OCI-M1 (cell line): ENCODE data around the gene C6orf58.

ENCODE experiments used
- DNase-seq: peaks from one replicate; lab custom pipeline; 2025; lab: John Stamatoyannopoulos, UW

C6orf58 gene

DNA sequence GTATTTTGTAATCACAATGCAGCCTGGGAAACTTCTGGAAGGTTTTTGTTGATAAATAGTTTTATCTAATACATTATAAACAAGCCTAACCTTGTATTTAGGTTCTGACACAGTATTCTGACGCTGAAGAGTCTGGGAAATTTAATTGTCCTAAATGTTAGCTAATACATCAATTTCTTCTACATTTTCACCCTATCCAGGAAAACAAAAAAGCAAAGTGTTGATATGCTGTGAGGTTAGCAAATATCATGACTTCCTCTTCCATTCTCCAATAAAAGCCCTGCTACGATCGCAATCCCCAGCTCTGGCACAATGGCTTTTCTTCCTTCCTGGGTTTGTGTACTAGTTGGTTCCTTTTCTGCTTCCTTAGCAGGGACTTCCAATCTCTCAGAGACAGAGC, at the start of gene C6orf58:
Gene C6orf58 (plus strand): TSS at position 301 of the 400 bp plus-strand sequence. CDS start 12 bp downstream, at position 313.
- DNase-seq = peak; percentile 9

DNA sequence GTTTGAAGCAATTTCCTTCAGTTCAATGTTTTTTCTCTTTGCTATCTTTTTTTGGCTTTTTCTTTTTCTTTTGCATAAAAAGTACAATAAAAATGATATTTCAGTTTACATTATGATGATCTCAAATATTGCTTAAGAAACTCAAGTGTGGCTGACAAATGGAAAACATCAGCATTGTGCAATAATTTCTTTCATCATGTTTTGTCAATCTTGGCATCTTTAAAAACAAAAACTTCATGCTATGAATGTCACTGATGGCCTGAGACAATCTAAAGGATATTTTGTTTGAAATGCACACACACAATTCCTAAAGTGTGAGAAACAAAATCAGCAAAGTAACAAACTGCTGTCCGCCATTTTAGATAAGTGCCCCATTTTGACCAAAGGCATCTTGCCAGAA, 44.0 kb upstream of the C6orf58 start:
- no peak for DNase-seq

DNA sequence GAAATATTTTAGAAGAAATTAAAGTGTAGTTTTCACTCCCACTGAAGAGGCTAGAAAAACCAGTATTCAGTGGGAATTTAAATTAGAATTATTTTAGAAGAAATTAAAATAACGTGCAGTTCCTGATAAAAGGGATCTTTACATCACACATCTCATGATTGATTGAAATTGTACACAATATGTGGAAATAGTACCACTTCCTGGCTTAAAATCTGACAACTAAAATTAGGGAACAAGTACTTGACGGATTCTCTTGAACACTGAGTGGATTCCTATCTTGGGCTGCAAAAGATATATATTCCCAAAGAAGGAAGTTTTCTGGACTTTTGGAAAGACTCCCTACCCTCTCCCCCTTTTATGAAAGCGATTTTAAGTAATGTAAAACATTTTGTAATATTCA, 43.2 kb upstream of the C6orf58 start:
- DNase-seq = no peak

DNA sequence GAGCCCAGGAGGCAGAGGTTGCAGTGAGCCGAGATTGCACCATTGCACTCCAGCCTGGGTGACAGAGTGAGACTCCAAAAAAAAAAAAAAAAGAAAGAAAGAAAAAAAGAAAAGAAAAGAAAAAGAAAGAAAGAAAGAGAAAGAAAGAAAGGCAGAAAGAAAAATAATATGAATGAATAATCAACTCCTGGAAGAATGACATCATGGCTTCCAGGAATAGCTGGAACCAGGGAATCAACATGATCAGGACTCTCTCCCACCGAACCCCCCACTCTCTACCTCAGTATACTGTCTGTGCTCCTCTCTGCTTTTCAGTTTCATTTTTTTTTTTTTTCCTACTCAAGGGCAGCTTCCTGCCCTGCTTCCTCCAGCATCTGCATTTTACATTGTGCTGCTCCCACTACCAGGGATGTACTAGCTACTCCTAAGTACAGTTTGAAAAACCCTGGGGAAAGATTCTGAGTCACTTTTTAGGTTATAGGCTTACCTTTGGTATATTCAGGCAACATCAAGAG, 38.2 kb upstream of the C6orf58 start:
- no peak for DNase-seq

DNA sequence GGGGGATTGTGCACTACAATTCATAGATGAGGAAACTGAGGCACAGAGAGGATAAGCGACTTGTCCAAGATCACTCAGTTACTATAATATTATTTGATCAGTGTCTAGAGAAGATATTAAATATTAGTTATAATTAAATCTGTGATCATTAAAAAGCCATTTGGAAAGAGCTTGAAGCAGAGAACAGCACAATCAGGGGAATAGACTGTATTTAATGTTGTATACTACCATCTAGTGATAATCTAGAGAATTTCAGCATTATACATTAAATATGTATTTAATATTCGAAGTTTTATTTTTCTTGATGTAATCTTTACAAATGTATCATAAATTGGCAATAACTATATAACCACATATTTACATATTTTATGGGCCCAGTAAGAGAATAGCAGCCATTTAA, 37.7 kb upstream of the C6orf58 start:
- DNase-seq = peak; percentile 68

DNA sequence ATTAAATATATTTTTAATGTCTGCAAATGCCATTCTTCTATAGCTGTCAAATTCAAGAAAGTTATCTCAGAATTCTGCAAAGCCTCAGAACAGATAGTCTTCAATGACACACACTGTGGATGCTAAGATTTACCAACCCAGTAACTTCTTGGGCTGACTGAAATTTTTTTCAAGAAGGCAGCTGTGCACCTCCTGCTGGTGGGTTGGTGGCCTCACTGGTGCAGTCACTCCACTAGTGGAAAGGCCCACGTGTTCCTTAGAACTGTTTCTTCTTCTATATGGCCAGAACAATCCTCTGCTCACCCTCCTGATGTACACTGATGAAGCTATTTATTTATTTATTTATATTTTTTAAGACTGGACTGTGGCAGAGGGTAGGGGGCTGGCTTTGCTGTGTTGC, 29.8 kb upstream of the C6orf58 start:
- no peak for DNase-seq

DNA sequence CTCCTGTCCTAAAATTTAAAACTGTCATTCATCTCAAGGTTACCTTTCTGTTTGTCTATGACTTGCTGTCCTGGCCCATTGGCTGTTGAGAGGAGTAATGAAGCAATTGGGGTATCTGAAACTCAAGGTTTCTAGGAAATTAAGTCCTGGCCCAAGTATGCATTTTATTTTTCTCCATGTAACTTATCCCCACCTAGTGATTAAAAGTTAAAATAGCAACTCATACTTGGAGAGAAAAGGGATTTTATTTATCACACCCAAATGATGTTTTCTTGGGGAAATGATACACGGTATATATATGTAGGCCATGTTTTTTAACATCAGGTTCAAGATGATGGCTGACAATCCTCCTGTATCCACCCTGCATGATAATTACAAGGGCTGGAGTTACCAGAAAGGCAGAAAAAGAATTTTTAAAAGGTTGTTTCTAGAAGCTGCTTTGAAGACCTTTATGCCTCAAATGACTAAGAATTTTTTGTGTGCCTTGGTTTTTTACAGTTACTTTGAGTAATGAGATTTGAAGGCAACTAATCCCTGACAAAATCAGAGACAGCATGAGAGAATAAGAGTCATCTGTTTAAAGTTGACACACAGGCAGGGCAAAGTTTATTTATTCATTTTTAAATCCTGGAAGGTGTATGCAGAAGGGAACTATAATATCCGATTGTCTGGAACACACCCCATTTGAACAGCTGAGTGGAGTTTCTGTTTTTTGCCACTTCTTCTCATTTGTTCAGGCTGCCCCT, 28.9 kb upstream of the C6orf58 start:
- DNase-seq = peak; percentile 39

DNA sequence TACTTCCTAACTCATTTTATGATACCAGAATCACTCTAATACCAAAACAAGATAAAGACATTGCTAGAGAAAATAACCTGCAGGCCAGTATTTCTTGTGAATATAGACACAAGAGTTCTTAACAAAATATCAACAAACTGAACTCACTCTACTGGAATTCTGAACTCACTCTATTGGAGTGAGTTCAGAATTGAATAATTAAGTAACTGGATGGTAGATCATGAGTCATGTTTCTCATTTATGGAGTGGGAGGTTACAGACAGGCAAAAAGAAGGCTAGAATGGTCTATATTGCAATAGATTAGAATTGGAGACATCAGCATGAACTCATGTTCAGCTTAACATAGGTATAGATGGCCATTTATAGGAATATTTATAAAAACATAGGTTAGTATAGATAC, 26.6 kb upstream of the C6orf58 start:
- no peak for DNase-seq

DNA sequence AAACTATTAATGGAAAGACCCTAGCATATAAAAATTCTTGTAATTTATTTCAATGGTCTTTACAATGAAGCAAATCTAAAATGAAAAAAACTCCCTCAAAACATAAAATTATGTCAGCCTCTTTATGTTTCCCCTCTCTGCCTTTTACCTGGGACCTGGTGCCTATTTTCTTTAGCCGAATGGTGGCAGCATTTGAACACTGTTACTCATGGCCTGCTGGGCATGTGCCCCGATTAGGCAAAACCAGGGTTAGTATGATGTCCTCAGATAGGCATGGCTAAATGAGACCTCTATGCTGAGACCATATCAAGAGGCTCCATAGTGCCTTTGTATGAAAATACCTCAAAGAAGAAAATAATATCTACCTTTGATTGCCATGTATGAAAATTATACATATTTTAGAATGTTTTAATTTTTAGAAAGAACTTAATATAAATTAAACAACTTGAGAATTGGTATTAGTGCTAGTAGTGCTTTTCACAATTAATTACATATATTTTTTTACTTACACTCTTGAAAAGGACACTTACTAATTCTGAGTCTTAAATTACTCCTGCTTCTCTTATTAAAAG, 22.5 kb upstream of the C6orf58 start:
- DNase-seq = peak; percentile 77

DNA sequence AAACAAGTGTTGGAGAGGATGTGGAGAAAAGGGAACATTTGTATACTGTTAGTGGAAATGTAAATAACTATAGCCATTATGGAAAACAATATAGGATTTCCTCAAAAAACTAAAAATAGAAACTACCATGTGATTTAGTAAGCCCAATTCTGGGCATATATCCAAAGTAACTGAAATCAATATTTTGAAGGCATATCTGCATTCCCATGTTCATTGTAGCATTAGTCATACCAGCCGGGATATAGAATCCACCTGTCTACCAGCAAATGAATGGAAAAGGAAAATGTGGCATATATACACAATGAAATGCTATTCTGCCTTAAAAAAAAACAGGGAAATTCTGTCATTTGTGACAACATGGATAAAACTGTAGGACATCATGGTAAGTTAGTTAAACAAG, 15.3 kb upstream of the C6orf58 start:
- no peak for DNase-seq

DNA sequence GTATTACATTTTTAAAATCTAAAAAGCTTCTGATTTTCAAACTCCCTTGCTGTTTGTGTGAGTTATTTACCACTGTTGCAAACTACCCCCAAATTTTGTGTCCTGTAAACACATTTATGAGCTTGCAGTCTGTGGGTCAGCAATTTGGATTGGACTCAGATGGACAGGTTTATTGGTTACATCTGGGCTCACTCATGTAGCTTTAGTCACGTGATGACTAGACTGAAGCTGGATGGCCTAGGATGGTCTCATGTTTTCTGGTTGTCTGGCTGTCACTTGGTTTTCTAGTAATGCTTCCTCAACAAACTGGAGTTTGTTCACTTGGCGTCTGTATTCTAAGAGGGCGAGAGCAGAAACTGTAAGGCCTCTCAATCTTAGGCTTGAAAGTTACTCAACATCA, 12.2 kb upstream of the C6orf58 start:
- DNase-seq = no peak

DNA sequence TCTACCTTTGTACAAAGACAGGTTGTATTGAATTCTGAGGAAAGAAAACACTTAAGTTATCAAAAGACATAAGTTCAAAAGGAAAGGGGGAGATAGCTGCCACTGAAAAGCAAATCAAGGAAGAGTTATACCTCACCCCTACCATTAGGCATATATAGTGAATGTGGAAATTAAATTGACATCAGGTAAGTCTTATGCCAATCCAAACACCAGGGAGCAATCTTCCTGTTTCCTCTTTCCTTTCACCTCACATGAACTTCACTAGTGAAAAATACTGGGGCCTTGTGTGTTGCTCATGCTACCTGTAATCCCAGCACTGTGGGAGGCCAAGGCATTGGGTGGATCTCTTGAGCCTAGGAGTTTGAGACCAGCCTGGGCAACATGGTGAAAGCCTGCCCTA, 10.9 kb upstream of the C6orf58 start:
- no peak for DNase-seq

DNA sequence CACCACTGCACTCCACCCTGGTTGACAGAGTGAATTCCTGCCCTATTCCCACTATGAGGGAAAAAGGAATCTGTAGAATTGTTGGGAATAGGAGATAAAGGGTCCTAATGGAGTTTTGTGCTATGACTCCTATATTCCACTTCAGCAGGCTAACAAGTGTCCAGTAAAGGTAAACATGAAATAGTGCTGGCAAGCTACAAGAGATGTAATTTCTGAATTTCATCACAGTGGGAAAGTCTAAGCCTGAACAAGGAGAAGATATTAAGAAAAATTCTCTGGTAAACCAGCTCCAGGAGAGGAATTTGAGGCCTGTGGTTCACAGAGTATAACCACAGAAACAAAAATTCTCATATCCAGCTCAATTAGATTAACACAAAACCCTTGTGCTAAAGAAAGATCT, 10.3 kb upstream of the C6orf58 start:
- DNase-seq = no peak

DNA sequence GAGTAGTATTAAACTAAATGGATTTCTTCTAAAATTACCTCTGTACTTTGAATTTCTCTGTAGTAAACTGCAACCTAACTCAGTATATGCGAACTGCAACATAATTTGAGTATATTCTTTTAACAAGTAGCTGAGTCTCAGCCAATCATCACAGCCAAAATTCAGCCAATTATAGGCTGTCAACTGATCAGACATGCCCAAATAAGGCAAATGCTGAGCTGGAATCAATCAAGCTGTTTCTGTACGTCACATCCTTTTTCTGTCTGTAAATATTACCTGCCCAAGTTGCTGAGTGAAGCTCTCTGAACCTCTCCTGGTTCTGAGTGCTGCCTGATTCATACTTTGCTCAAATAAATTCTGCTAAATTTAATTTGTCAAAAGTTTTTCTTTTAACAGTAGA, 9.5 kb upstream of the C6orf58 start:
- no peak for DNase-seq

DNA sequence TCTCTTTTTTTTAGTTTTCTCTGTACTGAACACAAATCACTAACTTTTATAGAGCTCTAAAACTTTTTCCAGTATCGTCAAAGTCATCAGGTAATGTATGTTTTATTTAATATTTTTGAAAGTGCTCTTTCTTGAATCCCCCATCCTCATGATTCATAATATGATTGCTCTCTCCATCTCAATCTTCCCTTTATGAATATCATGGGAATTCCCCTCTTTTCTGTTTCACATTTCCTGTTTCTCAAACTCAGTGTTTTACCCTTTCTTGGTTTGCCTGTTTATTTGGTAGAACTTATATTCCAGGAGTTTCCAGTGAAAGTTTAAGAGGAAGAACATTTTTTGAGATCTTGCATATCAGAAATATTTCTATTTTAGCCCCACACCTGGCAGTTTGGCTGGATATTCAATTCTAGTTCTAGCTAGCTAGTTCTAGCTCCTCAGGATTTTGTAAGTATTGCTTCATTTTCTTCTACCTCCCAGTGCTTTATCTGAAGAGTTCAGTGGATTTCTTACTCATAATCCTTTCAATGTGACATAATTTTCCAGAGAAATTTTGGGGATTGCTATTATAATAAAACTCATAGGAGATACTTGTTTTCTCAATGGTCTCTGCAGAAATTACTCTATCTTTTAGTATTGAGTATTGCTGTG, 6.1 kb upstream of the C6orf58 start:
- DNase-seq = no peak

DNA sequence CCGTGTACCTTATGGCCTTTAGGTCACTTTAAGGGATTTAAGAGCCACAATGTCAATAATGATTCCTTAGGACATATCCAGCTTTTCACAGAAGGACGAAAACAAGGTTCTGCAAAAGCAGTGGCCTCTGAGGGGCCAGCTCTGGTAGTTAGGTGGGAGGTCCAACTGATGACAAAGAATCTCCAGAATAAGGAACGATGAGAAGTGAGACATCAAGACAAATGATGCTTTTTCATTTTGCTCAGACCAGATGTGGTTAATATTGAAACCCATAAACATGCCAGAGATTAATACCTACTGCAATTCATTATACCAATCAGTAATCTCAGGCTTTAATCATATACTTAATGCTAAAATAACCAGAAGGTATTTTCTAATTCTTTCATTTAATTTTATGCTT, 1.9 kb downstream of the C6orf58 start:
- no peak for DNase-seq

DNA sequence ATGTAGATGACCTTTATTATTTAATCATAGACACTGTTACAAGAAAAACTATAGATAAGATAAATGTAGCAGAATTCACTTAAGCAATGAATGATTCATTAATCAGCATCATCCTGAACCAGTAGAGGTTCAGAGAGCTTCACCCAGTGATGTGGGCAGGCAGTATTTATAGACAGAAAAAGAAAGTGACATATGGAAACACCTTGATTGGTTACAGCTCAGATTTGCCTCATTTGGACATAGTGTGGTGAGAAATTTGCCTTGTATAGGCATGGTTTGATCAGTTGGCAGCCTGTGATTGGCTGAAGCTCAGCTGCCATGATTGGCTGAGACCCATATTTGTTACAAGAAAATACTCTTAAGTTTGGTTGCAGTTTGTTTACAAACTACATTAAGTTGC, 4.6 kb downstream of the C6orf58 start:
- no peak for DNase-seq

DNA sequence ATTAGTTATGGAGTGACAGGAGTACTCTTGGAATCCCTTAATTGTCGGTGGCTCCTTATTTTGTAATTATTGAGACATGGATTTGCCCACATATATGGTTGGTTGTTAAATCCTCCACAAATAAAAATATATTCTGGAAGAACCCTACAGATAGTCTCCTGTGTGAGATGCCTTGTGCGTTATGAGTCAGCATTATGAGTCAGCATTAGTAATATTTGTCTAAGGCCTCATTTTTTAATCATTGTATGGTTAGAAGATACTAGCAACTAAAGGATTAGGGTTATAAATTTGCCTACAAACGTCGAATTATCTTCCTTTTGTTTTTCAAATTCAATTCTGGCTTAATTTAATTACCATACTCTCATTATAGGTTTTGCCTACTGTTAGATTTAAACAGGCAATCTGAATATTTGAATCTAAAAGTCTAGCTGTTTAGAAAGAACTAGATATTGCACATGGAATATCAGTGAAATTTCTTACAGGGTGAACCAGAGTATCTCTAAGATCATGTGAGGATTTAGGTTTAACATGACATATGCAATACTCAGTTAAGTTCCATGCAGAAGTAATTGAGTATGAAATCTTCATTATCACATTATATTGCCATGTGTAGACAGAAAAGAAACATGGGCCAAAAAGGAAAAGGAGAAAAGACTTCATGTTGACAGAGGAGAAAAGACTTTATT, 5.9 kb downstream of the C6orf58 start:
- DNase-seq = no peak

DNA sequence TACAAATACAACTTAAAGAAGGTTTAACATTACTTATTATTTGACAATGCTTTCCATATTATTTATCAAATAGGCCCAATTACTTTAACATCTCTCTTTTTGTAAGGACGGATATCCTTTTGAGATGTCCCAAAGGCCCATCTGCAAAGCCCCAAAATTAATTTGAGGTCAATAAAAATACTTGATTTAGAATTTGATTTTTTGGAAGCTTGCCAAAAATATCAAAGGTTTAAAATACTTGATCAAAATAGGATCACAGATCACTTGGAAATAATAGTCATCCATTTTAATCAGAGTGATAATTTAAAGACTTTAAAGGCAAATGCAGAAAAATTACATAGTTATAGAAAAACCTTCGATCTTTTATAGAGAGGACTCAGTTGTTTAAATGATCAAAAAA, 8.1 kb downstream of the C6orf58 start:
- no peak for DNase-seq

DNA sequence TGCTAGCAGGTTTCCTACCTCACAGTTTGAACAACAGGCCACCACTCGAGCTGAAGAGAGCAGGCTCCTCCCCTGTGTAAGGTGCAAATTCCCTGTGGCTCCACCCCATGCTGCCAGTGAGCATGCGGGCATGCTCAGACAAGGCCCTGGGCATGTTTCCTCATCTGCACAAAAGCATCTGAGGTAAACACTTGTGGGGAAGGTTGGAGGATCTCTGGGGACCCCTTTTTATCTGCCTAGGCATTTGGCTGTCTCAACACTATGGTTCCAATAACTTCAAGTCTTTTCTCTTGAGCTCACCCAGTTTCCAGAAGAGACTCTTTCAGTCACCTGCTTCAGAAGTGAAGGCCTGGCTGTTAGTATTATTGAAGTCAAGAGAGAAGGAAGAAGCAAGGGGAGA, 9.4 kb downstream of the C6orf58 start:
- no peak for DNase-seq

DNA sequence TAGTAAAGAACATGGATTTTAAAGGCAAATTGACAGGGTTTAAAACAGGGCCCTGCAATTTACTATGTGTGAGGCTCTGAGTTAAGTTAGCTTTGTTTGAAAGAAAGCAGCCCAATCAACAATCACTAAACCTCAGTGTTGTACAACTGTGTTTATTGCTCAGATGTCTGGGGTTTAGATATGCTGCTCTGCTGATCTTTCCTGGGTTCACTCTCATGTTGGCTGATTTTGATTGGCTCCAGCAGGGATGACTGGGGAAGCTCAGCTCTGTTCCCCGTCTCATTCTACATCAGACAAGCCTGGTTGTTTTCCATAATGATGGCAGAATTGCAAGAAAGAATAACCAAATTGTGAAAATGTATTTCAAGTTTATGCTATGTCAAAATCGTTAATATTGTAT, 10.9 kb downstream of the C6orf58 start:
- no peak for DNase-seq

DNA sequence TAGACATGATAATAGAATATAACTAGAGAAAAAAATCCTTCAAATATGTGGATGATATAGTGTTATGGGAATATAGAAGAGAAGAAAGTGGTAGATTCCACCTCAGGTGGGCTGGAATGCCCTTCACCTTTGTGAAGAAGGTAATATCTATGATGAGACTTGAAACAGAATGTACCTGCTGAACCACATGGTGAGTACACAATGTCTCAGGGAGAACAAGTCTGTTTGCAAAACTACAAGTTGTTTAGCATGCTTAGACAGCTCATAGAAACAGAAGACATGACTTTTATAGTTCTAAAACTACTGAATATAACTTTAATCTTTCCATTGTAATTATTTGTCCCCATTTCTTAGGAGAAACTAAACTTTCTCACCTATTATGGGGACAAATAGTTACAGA, 12.2 kb downstream of the C6orf58 start:
- no peak for DNase-seq

DNA sequence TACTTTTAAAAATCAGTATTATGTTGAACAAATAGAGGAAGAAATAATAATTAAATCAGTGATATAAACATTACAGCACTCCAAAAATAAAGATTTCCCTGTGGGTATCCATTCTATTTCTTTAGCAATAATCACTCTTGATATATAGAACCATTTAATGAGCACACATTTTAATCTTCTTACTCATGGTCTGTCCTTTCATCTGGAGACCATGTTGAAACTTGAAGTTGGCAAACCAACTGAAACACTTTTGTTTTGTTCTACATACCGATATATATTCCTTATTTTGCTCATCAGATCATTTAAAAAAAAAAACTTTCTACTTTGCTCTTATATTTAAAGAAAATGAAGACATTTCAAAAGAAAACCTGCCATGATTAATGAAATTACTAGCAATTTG, 13.4 kb downstream of the C6orf58 start:
- DNase-seq = no peak
